HG03442 (cell line): Measurements from ENCODE around the gene AKAP8L.
"Not testable (repeated sequence)": the region's sequence is repeated elsewhere in the genome, so short reads cannot be mapped to it uniquely, and the experiment has no call there.

ENCODE experiments used
- ATAC-seq: cut with Tn5 transposase; IDR thresholded peaks from one replicate; pipeline ENCODE4 v1.9.1; 2021; ENCODE audit warnings: mild to moderate bottlenecking, moderate library complexity; ENCODE audit not compliant: unreplicated experiment

Gene AKAP8L

DNA sequence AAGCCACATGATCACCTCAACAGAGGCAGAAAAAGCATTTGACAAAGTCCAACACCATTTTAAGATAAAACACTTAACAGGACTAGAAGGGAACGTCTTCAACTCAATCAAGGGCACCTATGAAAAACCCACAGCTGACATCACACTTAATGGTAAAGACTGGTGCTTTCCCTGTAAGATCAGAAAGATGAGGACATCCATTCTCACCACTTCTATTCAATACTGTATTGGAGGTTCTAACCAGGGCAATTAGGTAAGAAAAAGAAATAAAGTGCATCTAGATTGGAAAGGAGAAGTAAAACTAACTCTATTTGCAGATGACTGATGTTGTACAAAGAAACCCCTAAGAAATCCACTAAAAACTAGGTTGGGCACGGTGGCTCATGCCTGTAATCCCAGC lies 28.0 kb downstream of the AKAP8L start:
- no peak for ATAC-seq

DNA sequence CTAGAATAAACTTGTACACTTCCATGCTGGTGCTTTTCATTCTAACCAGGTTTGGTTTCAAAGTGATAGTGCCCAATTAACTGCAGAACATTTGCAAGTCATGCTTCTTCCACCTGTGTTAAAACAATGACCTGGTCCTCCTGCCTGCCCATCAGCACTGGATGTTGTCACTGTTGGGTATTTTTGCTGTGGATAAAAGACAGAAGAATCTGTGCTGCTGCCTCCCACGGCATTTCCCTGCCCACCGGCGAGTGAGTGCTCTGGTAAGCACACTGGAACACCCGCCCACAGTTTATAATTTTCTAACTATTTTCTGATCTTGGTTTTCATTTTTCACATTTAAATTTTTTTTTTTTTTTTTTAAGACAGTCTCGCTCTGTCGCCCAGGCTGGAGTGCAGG lies 36.9 kb downstream of the AKAP8L start:
- no peak for ATAC-seq

DNA sequence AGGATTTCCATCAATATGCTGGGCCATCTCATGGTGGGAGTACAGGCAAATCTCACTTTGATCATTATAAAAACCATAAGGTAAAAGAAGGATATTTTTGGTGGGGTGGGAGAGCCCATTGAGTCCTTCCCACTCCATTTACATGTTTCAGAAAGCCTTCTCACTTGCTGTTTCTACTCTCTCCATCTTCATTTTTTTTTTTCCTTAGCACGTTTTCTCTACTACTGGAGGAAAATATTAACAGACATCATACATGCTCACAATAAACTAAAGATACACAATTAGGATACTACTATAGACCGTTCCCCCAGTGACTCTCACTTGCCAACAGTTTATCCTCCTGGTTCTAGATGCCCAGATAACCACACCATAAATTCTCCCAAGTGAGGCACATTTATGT lies 37.4 kb downstream of the AKAP8L start:
- no peak for ATAC-seq

DNA sequence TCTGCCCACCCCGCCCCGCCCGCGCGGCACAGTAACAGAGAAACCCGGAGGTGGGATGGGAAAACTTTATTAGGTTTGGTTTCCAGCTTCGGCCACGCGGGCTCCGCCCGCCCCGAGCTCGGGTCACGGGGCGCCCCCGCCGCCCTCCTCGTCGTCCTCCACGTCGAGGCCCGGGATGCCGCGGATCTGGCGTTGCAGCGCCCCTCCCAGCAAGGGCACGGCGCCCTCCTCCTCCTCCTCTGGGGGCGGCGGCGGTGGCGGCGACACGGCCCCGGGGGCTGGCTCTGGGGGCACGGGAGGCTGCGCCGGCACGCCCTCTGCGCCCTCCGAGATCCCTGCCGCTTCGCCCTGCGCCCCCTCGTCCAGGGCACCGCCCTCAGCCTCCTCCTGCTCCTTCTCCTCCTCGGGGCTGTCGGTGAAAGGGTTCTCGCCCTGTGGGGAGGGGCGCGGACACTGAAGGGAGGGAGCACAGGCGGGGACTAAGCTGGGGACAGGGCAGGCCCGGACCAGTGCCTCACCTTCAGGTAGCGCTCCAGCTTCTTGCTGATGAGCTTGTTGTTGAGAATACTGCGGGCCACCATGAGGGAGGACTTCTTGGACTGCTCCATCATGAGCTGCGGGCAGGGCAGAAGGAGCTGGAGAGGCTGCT lies 38.7 kb downstream of the AKAP8L start:
- no peak for ATAC-seq

DNA sequence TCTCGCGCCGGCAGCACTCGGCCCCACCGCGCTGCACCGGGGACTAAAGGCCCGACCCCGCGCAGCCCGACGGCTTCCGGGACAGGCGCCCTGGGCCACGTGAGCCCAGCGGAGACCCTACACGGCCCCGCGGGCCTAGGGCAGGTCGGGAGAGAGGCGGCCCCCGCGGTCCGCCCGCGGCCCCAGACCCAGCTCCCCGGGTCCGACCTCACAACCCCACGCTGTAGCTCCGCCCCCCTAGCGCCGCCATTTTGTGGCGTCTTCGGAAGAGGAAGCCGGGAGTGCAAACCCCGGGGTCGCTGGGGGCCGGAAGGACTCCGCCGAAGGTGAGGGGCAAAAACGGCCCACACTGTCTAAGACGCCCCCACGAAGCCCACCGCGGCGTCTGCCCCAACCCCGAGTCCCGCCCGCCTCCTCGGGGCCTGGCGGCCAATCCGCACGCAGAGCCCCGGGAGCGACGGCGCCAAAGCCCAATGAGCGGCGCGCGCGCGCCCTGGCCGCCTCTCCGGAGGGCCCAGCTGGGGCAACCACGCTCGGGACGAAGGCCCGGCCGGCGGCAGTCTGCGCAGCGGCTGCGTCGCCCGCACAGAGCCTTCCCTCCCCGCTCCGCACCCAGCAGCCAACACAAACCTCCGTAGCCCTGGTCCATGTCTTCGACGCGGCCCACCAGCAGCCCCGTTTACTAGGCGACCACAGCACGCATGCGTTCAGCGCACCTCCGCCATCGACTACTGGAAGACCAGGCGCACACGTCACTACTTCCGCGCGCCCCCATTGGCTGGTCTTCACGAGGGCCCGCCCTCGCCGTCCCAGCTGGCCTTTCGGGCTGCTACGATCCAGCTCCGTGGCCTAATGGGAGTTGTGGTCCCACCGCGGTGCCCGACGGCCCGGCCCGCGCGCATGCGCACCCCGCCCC lies 39.4 kb downstream of the AKAP8L start, which contains the start of gene AKAP8:
AKAP8 (minus strand) TSS at position 705 of the 916 bp plus-strand sequence; CDS start at position 649, 56 bp downstream.
- peak; percentile 80 for ATAC-seq

- no peak for ATAC-seq
These were observed 40.2 kb downstream of the AKAP8L start for GRCh38 chr19:15378534-15379082.

DNA sequence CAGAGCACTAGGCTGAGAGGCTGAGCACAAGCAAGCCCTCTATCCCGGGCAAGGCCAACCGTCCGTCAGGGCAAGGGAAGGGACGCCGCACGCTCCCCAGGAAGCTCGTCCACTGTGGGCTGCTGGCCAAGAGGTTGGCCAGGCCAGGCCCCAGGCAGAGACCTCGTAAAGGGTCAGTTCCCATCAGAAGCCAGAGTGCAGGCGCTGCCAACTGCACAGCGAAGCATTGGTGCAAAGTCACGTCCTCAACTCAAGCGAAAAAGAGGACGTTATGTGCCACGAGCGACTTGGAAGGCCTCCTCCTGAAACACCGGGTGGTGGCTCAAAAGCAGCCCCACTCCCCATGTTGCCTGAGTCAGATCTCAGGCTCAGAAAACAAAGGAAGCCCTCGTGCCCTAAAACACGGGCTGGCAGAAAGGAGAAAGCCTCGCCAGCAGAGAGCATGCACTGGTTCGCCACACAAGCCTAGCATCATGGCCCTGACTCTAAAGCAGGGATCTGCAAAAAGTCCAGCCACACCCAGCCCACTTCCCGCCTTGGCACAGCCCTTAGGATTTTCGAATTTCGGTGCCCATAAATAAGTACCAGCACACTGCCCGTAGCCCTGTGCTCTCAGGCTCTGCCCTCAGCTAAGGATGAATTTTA lies 43.9 kb downstream of the AKAP8L start:
- no peak for ATAC-seq

GRCh38 chr19:15374105-15374651 lies 44.6 kb downstream of the AKAP8L start:
- no peak for ATAC-seq

DNA sequence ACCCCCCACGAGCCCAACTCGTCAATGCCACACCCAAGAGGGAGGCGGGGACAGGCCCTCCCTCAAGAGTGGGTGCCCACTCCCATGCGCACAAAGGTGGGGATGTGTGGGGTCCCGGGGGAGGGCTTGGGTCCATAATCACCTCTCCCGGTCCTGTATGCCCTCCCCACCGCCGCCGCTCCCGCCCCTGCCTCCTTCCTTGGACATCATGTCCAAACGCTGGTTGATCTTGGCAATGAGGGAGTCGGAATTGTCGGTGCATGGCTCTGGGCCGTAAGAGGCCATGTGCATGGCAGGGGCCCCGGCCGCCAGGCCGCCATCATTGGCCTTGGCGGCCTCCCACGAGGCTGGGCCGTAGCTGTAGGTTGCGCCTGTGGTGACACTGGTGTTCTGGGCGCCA lies 45.1 kb downstream of the AKAP8L start:
- no peak for ATAC-seq

GRCh38 chr19:15372891-15373301 lies 45.9 kb downstream of the AKAP8L start:
- ATAC-seq, result no peak

DNA sequence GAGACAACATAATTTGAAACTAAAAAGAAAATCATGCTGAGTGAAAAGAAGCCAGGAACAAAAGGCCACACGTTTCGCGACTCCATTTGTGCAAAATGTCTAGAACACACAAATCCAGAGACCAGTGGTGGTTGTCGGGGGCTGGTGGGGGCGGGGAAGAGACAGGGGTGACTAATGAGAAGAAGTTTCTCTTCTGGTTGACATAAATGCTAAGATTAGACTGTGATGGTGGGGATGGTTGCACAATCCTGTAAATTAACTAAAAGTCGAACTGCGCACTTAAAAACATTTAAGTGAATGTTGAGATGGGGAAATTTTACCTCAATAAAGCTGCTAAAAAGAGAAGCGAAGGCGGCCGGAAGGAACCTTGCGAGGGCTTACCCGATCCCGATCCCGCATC lies 46.3 kb downstream of the AKAP8L start:
- no peak for ATAC-seq

GRCh38 chr19:15371786-15372380 lies 46.9 kb downstream of the AKAP8L start:
- ATAC-seq, result no peak

- no peak for ATAC-seq
These were observed 47.7 kb downstream of the AKAP8L start for GRCh38 chr19:15371119-15371518.

GRCh38 chr19:15369594-15369891 lies 49.2 kb downstream of the AKAP8L start:
- ATAC-seq, result no peak

GRCh38 chr19:15368798-15369593 lies 49.8 kb downstream of the AKAP8L start:
- no peak for ATAC-seq

GRCh38 chr19:15368051-15368632 lies 50.6 kb downstream of the AKAP8L start:
- ATAC-seq, result no peak

- no peak for ATAC-seq
These were observed 51.3 kb downstream of the AKAP8L start for GRCh38 chr19:15367439-15367838.

- no peak for ATAC-seq
These were observed 53.5 kb downstream of the AKAP8L start for GRCh38 chr19:15365264-15365663.

- ATAC-seq, result not testable (repeated sequence)
These were observed 55.0 kb downstream of the AKAP8L start for GRCh38 chr19:15363791-15364190.

GRCh38 chr19:15363048-15363447 lies 55.7 kb downstream of the AKAP8L start:
- not testable (repeated sequence) for ATAC-seq
